H1 (cell line): ENCODE measurements around the gene XDH. TPM values are rescaled to one million over a fixed set of nuclear protein-coding genes. Genes with fewer than 3 reads are reported as not detected.

Experiments
- CTCF ChIA-PET: fragments of 300-600 bp; sonication (Branson Sonifier 250); formaldehyde crosslinking; loops from one replicate; lab custom pipeline; 2021; ENCODE audit not compliant: partially characterized antibody; lab: Charles Lee
- POLR2A ChIA-PET: fragments of 300-600 bp; sonication (Branson Sonifier 250); formaldehyde crosslinking; loops from one replicate; lab custom pipeline; 2021; ENCODE audit warnings: inconsistent platforms; ENCODE audit not compliant: partially characterized antibody; lab: Charles Lee
- DNase-seq, 2 experiments: peaks; one replicate each; pipeline versions ENCODE4 v3.0.0 to v3.0.0-alpha.2; 2010 to 2022; ENCODE audit warnings: low spot score in 2 of 2, low read depth in 1 of 2, mixed read lengths in 1 of 2
- FAIRE-seq: peaks from 2 replicates; lab custom pipeline; 2011; peaks lifted over from hg19 to GRCh38; lab: Jason Lieb, UNC
- H2AFZ ChIP-seq: 2 replicates; pipeline ENCODE4 v1.8.1; 2012; ENCODE audit warnings: low read length, inconsistent platforms
- H2AK5ac ChIP-seq: 2 replicates; pipeline ENCODE4 v1.6.1; 2013; ENCODE audit warnings: low read depth, low read length
- H2BK120ac ChIP-seq: replicated peaks from 2 replicates; pipeline ENCODE3; 2013; ENCODE audit warnings: low read depth, low read length, inconsistent platforms
- H2BK12ac ChIP-seq: 2 replicates; pipeline ENCODE4 v1.6.1; 2013; ENCODE audit warnings: low read depth, low read length
- H2BK15ac ChIP-seq: 2 replicates; pipeline ENCODE4 v1.6.1; 2013; ENCODE audit warnings: low read length
- H2BK20ac ChIP-seq: 2 replicates; pipeline ENCODE4 v1.6.1; 2013; ENCODE audit warnings: low read length
- H2BK5ac ChIP-seq: 2 replicates; pipeline ENCODE4 v1.6.1; 2013; ENCODE audit warnings: low read depth, low read length
- H3K14ac ChIP-seq: 2 replicates; pipeline ENCODE4 v1.6.1; 2013; ENCODE audit warnings: inconsistent platforms; ENCODE audit not compliant: insufficient read length
- H3K18ac ChIP-seq: 2 replicates; pipeline ENCODE4 v1.6.1; 2013; ENCODE audit warnings: low read length; ENCODE audit errors: extremely low read depth
- H3K23ac ChIP-seq: 2 replicates; pipeline ENCODE4 v1.6.1; 2013; ENCODE audit warnings: inconsistent platforms; ENCODE audit not compliant: insufficient read length
- H3K23me2 ChIP-seq: 2 replicates; pipeline ENCODE4 v1.6.1; 2013; ENCODE audit warnings: low read depth, low read length
- H3K27ac ChIP-seq: 2 replicates; pipeline ENCODE4 v1.6.1; 2011; ENCODE audit warnings: low read depth, low read length, inconsistent platforms
- H3K27me3 ChIP-seq, 4 experiments: replicated peaks in 1 of 4; 1 replicate in 1 of 4; 2 replicates in 3 of 4; pipeline versions ENCODE4 v1.6.1 to v1.8.1; 2011 to 2013; ENCODE audit warnings: low read length in 3 of 4, mild to moderate bottlenecking in 3 of 4, inconsistent platforms in 2 of 4, mixed read lengths in 2 of 4, moderate library complexity in 1 of 4; ENCODE audit not compliant: control insufficient read depth in 3 of 4, insufficient read depth in 3 of 4; ENCODE audit errors: extremely low read depth in 1 of 4
- H3K36me3 ChIP-seq, 4 experiments: 2 replicates each; pipeline versions ENCODE4 v1.6.1 to v1.8.1; 2011 to 2013; ENCODE audit warnings: mild to moderate bottlenecking in 4 of 4, low read length in 3 of 4, moderate library complexity in 2 of 4, control low read depth in 1 of 4, inconsistent platforms in 1 of 4; ENCODE audit not compliant: insufficient read depth in 4 of 4, control insufficient read depth in 2 of 4
- H3K4ac ChIP-seq: replicated peaks from 2 replicates; pipeline ENCODE3; 2013; ENCODE audit warnings: low read length, low read depth, mixed read lengths, inconsistent platforms; ENCODE audit not compliant: insufficient read length
- H3K4me1 ChIP-seq, 4 experiments: replicated peaks in 1 of 4; 1 replicate in 1 of 4; 2 replicates in 3 of 4; pipeline versions ENCODE4 v1.6.1 to v1.8.1; 2011 to 2013; ENCODE audit warnings: low read length in 3 of 4, inconsistent platforms in 2 of 4, mixed read lengths in 1 of 4; ENCODE audit not compliant: insufficient read depth in 4 of 4, control insufficient read depth in 3 of 4
- H3K4me2 ChIP-seq, 2 experiments: 2 replicates each; pipeline versions ENCODE4 v1.6.1 to v1.8.1; 2011 to 2013; ENCODE audit warnings: low read depth in 2 of 2, low read length in 2 of 2, control low read depth in 1 of 2, inconsistent platforms in 1 of 2, mild to moderate bottlenecking in 1 of 2; ENCODE audit not compliant: insufficient read depth in 1 of 2
- H3K4me3 ChIP-seq, 4 experiments: fragments of 200-600, 300-600 bp in 1 of 4; sonication (generic), shearing (Covaris generic), sonication (Bioruptor Twin) in 1 of 4; 2 replicates each; pipeline versions ENCODE4 v1.5.1 to v1.8.1; 2011 to 2016; ENCODE audit warnings: low read length in 4 of 4, low read depth in 3 of 4, control low read depth in 2 of 4, inconsistent platforms in 2 of 4, mild to moderate bottlenecking in 2 of 4, mixed read lengths in 1 of 4, moderate library complexity in 1 of 4; ENCODE audit not compliant: insufficient read depth in 2 of 4; ENCODE audit errors: extremely low read depth in 1 of 4
- H3K56ac ChIP-seq: replicated peaks from 2 replicates; pipeline ENCODE3; 2013; ENCODE audit warnings: low read depth, mild to moderate bottlenecking, mixed read lengths, low read length, inconsistent platforms; ENCODE audit not compliant: insufficient read length
- H3K79me1 ChIP-seq: 2 replicates; pipeline ENCODE4 v1.6.1; 2013; ENCODE audit warnings: low read depth, low read length, control low read depth
- H3K79me2 ChIP-seq, 2 experiments: 2 replicates each; pipeline versions ENCODE4 v1.6.1 to v1.8.1; 2012 to 2013; ENCODE audit warnings: low read length in 2 of 2, mild to moderate bottlenecking in 2 of 2, inconsistent platforms in 1 of 2; ENCODE audit not compliant: insufficient read depth in 2 of 2, control insufficient read depth in 1 of 2
- H3K9ac ChIP-seq, 4 experiments: replicated peaks in 1 of 4; 1 replicate in 1 of 4; 2 replicates in 3 of 4; pipeline versions ENCODE4 v1.6.1 to v1.8.1; 2011 to 2013; ENCODE audit warnings: low read depth in 3 of 4, low read length in 3 of 4, control low read depth in 2 of 4, mild to moderate bottlenecking in 2 of 4, moderate library complexity in 2 of 4, inconsistent platforms in 1 of 4; ENCODE audit errors: extremely low read depth in 1 of 4
- H3K9me3 ChIP-seq, 2 experiments: 2 replicates each; pipeline versions ENCODE4 v1.6.1 to v1.8.1; 2012 to 2013; ENCODE audit warnings: mild to moderate bottlenecking in 2 of 2, moderate library complexity in 2 of 2, control low read depth in 1 of 2, inconsistent platforms in 1 of 2, low read depth in 1 of 2, low read length in 1 of 2, mixed read lengths in 1 of 2; ENCODE audit not compliant: insufficient read depth in 2 of 2
- H4K20me1 ChIP-seq, 2 experiments: replicated peaks in 1 of 2; 2 replicates each; pipeline versions ENCODE3 to v1.8.1; 2011 to 2013; ENCODE audit warnings: inconsistent platforms in 2 of 2, low read length in 2 of 2, mild to moderate bottlenecking in 1 of 2; ENCODE audit not compliant: insufficient read depth in 2 of 2, control insufficient read depth in 1 of 2
- H4K5ac ChIP-seq: 2 replicates; pipeline ENCODE4 v1.6.1; 2013; ENCODE audit warnings: low read length, low read depth, mixed read lengths, inconsistent platforms; ENCODE audit not compliant: insufficient read length
- H4K8ac ChIP-seq: 2 replicates; pipeline ENCODE4 v1.8.0; 2013; ENCODE audit warnings: mild to moderate bottlenecking, moderate library complexity, low read length, inconsistent platforms; ENCODE audit not compliant: insufficient read depth; ENCODE audit errors: extremely low read depth
- H4K91ac ChIP-seq: replicated peaks from 2 replicates; pipeline ENCODE3; 2013; ENCODE audit warnings: low read length, mixed read lengths, inconsistent platforms; ENCODE audit not compliant: insufficient read length
- CHD1 ChIP-seq: IDR thresholded peaks from 2 replicates; pipeline ENCODE4 v1.6.1; 2012; ENCODE audit warnings: low read depth, low read length, improper control_type of control experiment
- FOSL1 ChIP-seq: IDR thresholded peaks from 2 replicates; pipeline ENCODE4 v1.6.1; 2011; ENCODE audit warnings: mild to moderate bottlenecking, low read depth, low read length, moderate library complexity; ENCODE audit not compliant: insufficient read depth
- GTF2F1 ChIP-seq: IDR thresholded peaks from 2 replicates; pipeline ENCODE4 v1.6.1; 2012; ENCODE audit warnings: low read depth, low read length, improper control_type of control experiment, borderline replicate concordance
- KDM5A ChIP-seq: fragments of 200-600 bp; IDR thresholded peaks from 2 replicates; pipeline ENCODE4 v1.7.1; 2012; ENCODE audit warnings: mild to moderate bottlenecking, low read length, inconsistent platforms, mixed read lengths
- NRF1 ChIP-seq: IDR thresholded peaks from 2 replicates; pipeline ENCODE4 v1.6.1; 2011; ENCODE audit warnings: mild to moderate bottlenecking, low read depth, low read length, improper control_type of control experiment
- PHF8 ChIP-seq: fragments of 200-600 bp; sonication (generic); conservative IDR thresholded peaks from 2 replicates; pipeline ENCODE4 v1.7.1; 2012; ENCODE audit warnings: low read depth, mild to moderate bottlenecking, inconsistent platforms, low read length, moderate library complexity
- POLR2A ChIP-seq, 2 experiments: IDR thresholded peaks; 1 replicate in 1 of 2; 2 replicates in 1 of 2; pipeline ENCODE4 v1.6.1; 2011; ENCODE audit warnings: low read depth in 2 of 2, low read length in 2 of 2, mild to moderate bottlenecking in 2 of 2; ENCODE audit errors: control extremely low read depth in 1 of 2
- POU5F1 ChIP-seq: IDR thresholded peaks from 2 replicates; pipeline ENCODE4 v1.6.1; 2011; ENCODE audit warnings: low read depth, mild to moderate bottlenecking, low read length, moderate library complexity
- SIX5 ChIP-seq: IDR thresholded peaks from 2 replicates; pipeline ENCODE4 v1.6.1; 2011; ENCODE audit warnings: mild to moderate bottlenecking, low read depth, low read length
- SP2 ChIP-seq: IDR thresholded peaks from 2 replicates; pipeline ENCODE4 v1.6.1; 2012; ENCODE audit warnings: mild to moderate bottlenecking, low read length, inconsistent platforms
- TEAD4 ChIP-seq: IDR thresholded peaks from 2 replicates; pipeline ENCODE4 v1.6.1; 2012; ENCODE audit warnings: low read depth, low read length, inconsistent platforms, mixed read lengths
- WGBS, 2 experiments: shearing (Covaris generic) in 1 of 2; methylation state at CpG; one replicate each; pipeline versions ENCODE4 v1.1.6 to v1.1.7; 2013 to 2015; ENCODE audit warnings: low lambda C conversion rate in 2 of 2, mixed read lengths in 2 of 2, inconsistent platforms in 1 of 2, low coverage in 1 of 2, missing lambda C conversion rate in 1 of 2; ENCODE audit not compliant: insufficient replicate concordance in 2 of 2, insufficient coverage in 1 of 2, insufficient read length in 1 of 2; ENCODE audit errors: extremely low coverage in 1 of 2, missing lambda C conversion rate in 1 of 2; 5-methylcytosine and 5-hydroxymethylcytosine counted together
- polyA plus RNA-seq, 7 experiments: library from polyadenylated mRNA; depleted of rRNA in 3 of 7; stranded (reverse) in 5 of 7; unstranded in 2 of 7; fragments of >200 nt in 5 of 7; fragments of 200-250 nt in 2 of 7; gene quantifications; 1 replicate in 5 of 7; 2 replicates in 1 of 7; 4 replicates in 1 of 7; pipeline versions ENCODE4 v1.2.1 to v1.2.3, GENCODE V29; 2011 to 2013; ENCODE audit warnings: missing spikeins in 2 of 7, mixed read lengths in 2 of 7
- total RNA-seq: library from RNA; stranded (reverse); fragmentation: NEBNext Ultra II Directional; extraction: Animal tissue kit (Norgen Biotek cat#: 25700); gene quantifications from 2 replicates; pipeline ENCODE4 v1.2.1, GENCODE V29; 2021
- TF ChIP-seq, protein P1 (sequence below), 3 experiments: IDR thresholded peaks; 1 replicate in 2 of 3; 2 replicates in 1 of 3; pipeline versions ENCODE4 v1.5.1 to v1.6.1; 2011; ENCODE audit warnings: low read length in 3 of 3, mild to moderate bottlenecking in 3 of 3, inconsistent platforms in 2 of 3, low read depth in 1 of 3, moderate library complexity in 1 of 3; ENCODE audit not compliant: insufficient read depth in 1 of 3; ENCODE audit errors: control extremely low read depth in 1 of 3

The XDH gene
- total and polyA plus RNA-seq, 2 of the 8 experiments (the other 6 are each of a cell fraction or from before 2014, with no cell fraction given) = 0.68 to 1.2 TPM

- no peak for FAIRE-seq
- CTCF ChIA-PET = interaction anchor here (1.0 to 2.1 kb wide), 3 partner anchors 13 to 23 kb away, joined by 3 to 4 read pairs (median 3); no protein-coding TSS in a partner anchor
Measured at GRCh38 chr2:31362581-31362980, 52.0 kb downstream of the XDH start.

More at GRCh38 chr2:31362581-31362980, 52.0 kb downstream of the XDH start:
- no peak overlapping the region for H3K56ac ChIP-seq
- H2BK15ac ChIP-seq = no peak overlapping the region
- H3K4ac ChIP-seq = no peak overlapping the region
- no peak overlapping the region for H4K8ac ChIP-seq
- no peak overlapping the region for H2BK12ac ChIP-seq
- no peak overlapping the region for H3K23ac ChIP-seq
- no peaks in the 10 kb centered on the region for H3K27me3 ChIP-seq
- H4K20me1 ChIP-seq = no peaks in the 10 kb centered on the region
- H3K4me2 ChIP-seq = no peak overlapping the region
- TF ChIP-seq SIX5 (no peak), CHD1 (no peak), FOSL1 (no peak), PHF8 (no peak), TEAD4 (no peak), GTF2F1 (no peak), NRF1 (no peak), SP2 (no peak), POU5F1 (no peak), KDM5A (no peak), POLR2A (IDR thresholded peaks at IDR 0.05; ENCODE audit: control extremely low read depth in 1 of 2, low read depth in 2 of 2, low read length in 2 of 2) (no peak)
- TF ChIP-seq, protein P1, sequence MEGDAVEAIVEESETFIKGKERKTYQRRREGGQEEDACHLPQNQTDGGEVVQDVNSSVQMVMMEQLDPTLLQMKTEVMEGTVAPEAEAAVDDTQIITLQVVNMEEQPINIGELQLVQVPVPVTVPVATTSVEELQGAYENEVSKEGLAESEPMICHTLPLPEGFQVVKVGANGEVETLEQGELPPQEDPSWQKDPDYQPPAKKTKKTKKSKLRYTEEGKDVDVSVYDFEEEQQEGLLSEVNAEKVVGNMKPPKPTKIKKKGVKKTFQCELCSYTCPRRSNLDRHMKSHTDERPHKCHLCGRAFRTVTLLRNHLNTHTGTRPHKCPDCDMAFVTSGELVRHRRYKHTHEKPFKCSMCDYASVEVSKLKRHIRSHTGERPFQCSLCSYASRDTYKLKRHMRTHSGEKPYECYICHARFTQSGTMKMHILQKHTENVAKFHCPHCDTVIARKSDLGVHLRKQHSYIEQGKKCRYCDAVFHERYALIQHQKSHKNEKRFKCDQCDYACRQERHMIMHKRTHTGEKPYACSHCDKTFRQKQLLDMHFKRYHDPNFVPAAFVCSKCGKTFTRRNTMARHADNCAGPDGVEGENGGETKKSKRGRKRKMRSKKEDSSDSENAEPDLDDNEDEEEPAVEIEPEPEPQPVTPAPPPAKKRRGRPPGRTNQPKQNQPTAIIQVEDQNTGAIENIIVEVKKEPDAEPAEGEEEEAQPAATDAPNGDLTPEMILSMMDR (IDR thresholded peaks at IDR 0.05; ENCODE audit: control extremely low read depth in 1 of 3, insufficient read depth in 1 of 3, low read depth in 1 of 3, low read length in 3 of 3) = no peak
- TF ChIP-seq, all 59 proteins: peak for 0
- H3K23me2 ChIP-seq = no peaks in the 10 kb centered on the region
- no peak for DNase-seq
- no peak overlapping the region for H2BK120ac ChIP-seq
- no peak overlapping the region for H4K91ac ChIP-seq
- H3K79me2 ChIP-seq = no peaks in the 10 kb centered on the region
- no peak overlapping the region for H3K18ac ChIP-seq
- no peak overlapping the region for H2AK5ac ChIP-seq
- 96% methylated on average over 5 of the region's 5 CpGs; no CpG with 5 or more reads in 1 of the 2 experiments for WGBS, 2 experiments
- H4K5ac ChIP-seq = no peak overlapping the region
- no peaks in the 10 kb centered on the region for H3K79me1 ChIP-seq
- no peak overlapping the region for H3K14ac ChIP-seq
- H2AFZ ChIP-seq = no peak overlapping the region
- no peak overlapping the region for H2BK20ac ChIP-seq
- no peaks in the 10 kb centered on the region for H3K4me1 ChIP-seq
- POLR2A ChIA-PET = no interaction called here
- no peak overlapping the region for H2BK5ac ChIP-seq
- no peaks in the 10 kb centered on the region for H3K36me3 ChIP-seq
- H3K4me3 ChIP-seq = no peak overlapping the region
- H3K9ac ChIP-seq = no peak overlapping the region
- H3K9me3 ChIP-seq = peaks cover 2 to 12% of the 10 kb centered on the region in 2 experiments; a peak in 3 of 4 replicates
- H3K27ac ChIP-seq = no peak overlapping the region
